Medulla oblongata (tissue), 1 donor: ENCODE data around the gene IPO4.

ENCODE experiments used
- DNase-seq: peaks from one replicate; pipeline ENCODE4 v3.0.0-alpha.2; 2015; ENCODE audit errors: extremely low spot score

The IPO4 gene

DNA sequence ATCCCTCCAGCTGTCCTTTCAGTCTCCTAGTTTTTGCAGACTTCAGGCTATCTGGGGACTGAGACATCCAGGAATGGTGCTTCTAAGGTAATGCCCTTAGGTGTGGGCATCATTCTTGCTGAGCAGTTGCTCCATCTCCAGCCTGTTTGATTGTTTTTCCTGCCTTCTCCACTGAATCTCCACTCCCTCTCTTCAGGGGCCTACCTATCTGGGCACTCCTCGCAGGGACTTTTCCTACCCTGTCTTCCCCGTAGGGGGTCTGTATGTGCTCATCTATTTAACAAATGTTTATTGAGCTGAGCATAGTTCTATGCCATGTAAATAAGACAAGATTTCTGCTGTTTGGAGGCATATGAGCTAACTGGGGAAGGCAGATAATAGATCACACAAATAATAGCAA is 55.6 kb downstream of the IPO4 start:
- no peak for DNase-seq

DNA sequence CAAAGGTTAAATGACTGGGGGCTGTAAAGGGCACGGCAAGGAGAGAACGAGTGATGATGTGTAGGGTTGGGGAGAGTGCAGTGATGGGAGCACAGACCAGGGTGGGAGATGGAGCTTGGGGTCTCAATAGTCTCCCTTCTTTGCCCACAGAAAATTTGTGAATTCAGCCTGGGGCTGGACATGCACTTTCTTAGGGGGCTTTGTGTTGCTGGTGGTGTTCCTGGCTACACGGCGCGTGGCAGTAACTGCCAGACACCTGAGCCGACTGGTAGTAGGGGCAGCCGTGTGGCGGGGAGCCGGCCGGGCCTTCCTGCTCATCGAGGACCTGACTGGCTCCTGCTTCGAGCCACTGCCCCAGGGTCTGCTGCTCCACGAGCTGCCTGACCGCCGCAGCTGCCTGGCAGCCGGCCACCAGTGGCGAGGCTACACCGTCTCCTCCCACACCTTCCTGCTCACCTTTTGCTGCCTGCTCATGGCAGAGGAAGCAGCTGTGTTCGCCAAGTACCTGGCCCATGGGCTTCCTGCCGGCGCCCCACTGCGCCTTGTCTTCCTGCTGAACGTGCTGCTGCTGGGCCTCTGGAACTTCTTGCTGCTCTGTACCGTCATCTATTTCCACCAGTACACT is 56.4 kb downstream of the IPO4 start:
- no peak for DNase-seq

DNA sequence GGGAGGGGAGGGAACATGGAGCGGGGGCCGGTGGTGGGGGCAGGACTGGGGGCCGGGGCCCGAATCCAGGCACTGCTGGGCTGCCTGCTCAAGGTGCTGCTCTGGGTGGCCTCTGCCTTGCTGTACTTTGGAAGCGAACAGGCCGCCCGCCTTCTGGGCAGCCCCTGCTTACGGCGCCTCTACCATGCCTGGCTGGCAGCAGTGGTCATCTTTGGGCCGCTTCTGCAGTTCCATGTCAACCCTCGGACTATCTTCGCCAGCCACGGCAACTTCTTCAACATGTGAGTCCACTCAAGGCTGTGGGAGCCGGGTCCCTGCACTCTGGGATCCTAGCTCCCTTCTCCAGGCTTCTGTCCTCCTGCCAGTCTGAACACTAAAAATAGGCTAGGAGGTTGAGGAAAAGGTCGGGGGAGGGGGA is 57.1 kb downstream of the IPO4 start:
- no peak for DNase-seq

DNA sequence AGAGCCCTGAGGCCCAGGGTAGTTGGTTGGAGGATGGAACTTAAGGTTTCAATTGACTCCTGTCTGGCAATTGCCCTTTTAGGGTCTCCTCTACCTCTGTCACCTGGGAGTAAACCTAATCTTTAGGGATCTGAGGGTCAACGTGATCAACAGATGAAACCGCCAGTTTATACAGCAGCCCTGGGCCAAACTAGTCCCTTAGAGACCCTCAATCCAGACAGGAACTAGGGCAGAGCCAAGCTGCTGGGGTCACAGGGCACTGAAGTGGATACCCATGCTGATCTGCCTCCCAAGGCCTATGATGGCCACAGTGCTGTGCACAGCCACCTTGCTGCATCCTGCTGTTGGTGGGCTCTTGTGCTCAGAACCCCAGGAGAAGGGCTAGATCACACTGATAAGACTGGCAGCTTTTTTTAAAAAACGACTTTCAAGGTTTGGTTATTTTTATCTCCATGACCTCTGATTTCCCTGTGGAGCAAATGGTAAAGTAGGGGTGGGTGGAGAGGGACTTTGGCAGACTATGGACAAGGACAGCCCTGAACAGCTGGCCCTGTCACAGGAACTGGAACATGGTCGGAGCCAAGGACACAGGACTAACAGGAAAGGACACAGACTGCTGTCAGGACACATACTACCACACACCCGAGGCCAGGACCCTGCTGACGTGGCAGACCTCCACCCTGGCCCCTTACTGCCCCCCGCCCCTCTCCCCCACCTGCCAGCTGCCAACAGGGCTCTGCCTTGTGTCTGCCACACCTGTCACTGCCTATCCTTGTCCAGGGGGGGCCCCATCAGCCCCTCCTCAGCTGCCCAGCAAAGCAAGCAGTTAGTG is 57.7 kb downstream of the IPO4 start:
- no peak for DNase-seq

DNA sequence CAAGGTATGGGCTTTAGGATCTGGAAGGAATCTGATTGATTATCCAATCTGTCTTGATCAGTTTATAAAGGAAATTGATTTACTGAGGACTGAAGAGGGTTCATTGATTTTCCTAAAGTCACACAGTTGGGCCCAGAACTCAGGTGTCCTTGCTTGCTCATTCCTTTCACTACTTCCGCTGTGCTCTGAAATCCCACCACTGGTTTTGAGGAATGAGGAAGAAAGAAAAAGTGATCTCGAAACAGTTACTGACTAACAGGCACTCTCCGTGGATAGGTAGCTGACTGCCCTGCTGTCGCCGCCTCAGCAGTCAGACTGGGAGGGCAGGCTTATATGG is 58.3 kb downstream of the IPO4 start, which contains the start of gene FITM1:
FITM1 (plus strand) TSS at position 280 of the 337 bp plus-strand sequence. CDS start 905 bp downstream, outside the sequence.
- no peak for DNase-seq
